Measurements from ENCODE around the gene ZSWIM7.

The ZSWIM7 gene

DNA sequence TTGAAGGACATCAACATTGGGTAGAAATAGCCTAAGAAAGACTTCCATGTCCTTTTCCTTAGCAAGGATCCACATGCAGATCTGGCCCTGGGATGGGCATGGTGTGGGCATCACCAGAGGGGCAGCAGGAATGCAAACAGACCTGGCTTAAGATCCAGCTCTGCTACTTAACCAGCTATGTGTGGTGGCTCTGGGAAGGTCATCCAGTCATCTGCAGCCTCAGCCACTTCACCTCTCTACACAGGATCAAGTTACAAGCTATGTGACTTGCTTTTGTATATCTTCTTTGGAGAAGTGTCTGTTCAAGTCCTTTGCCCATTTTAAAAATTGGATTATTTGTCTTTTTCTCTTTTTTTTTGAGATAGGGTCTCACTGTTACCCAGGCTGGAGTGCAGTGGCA lies 68.1 kb downstream of the ZSWIM7 start:
- DNase-seq (ENCODE audit: low read depth, low spot score) = no peak

DNA sequence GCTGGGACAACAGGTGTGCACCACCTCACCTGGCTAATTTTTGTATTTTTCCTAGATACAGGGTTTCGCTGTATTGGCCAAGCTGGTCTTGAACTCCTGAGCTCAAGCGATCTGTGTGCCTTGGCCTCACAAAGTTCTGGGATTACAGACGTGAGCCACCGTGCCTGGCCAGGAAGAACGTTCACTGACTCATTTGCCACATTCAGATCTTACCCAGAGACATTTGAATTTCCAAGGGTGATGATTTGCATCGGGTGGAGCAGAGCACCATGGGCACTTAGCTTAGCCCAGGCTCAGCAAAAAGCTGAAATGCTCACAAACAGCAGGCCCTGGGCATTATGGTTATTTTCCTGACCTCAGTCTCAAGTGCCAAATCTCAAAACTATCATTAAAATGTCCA lies 69.1 kb downstream of the ZSWIM7 start:
- DNase-seq (ENCODE audit: low read depth, low spot score) = no peak

DNA sequence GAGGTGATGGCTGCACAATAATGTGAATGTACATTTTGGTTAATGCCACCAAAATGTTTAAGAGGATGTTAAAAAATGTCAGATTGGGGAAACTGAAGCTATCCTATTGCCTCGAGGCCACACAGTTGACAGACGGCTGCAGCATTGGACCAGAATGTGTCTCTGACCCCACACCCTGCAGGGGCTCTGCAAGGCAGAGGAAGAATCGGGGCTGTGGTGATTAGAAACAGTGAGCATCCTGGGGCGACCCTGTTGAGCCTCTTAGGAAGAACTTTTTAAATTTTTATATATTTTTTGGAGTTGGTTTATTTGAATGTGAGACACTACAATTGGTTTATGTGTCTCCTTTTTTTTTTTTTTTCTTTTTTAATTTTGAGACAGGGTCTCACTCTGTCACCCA lies 69.6 kb downstream of the ZSWIM7 start:
- DNase-seq (ENCODE audit: low read depth, low spot score) = no peak

DNA sequence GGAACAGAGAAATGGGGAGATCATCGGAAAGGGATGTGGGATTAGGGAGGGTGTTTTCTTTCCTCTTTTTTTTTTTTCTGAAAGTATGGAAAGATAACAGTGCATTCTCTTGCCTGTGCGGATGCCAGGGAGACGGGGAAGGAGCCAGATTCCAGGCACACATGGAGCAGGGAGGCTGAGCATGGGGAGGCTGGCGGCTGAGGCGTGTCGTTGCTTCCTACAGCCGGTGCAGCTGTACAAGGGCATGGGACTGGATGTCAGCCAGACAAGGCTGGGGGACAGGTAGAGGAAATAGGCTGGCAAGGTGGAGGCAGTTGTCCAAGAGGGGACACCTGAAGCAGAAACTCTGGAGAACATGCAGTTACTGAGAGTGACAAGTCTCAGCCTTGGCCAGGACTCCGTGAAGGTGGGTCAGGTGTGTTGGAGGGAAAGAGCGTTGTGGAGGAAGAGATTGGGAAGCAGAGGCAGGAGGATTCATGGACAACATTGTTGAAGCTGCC lies 71.2 kb downstream of the ZSWIM7 start:
- no peak for DNase-seq (ENCODE audit: low read depth, low spot score)

Measured in ELF-1 (cell line).